Astrocyte (in vitro differentiated cells and primary cell): ENCODE results near the gene TFF2. TPM values are rescaled to one million over a fixed set of nuclear protein-coding genes. Genes with fewer than 3 reads are reported as not detected.

Experiments used
- DNase-seq: peaks from one replicate; pipeline ENCODE4 v3.0.0-alpha.2; 2010; ENCODE audit warnings: low read depth
- FAIRE-seq: peaks from 2 replicates; lab custom pipeline; 2011; peaks lifted over from hg19 to GRCh38; lab: Jason Lieb, UNC
- H2AFZ ChIP-seq: 2 replicates; pipeline ENCODE4 v1.6.0; 2012; ENCODE audit warnings: low read depth, low read length, inconsistent platforms
- H3K27ac ChIP-seq: 2 replicates; pipeline ENCODE4 v1.5.1; 2011; ENCODE audit warnings: low read depth, low read length, inconsistent platforms
- H3K27me3 ChIP-seq: 2 replicates; pipeline ENCODE4 v1.6.0; 2011; ENCODE audit warnings: low read length, inconsistent platforms; ENCODE audit not compliant: insufficient read depth
- H3K36me3 ChIP-seq: 2 replicates; pipeline ENCODE4 v1.5.1; 2011; ENCODE audit warnings: low read length, inconsistent platforms; ENCODE audit not compliant: insufficient read depth
- H3K4me1 ChIP-seq: 2 replicates; pipeline ENCODE4 v1.5.1; 2011; ENCODE audit warnings: low read length, inconsistent platforms; ENCODE audit not compliant: insufficient read depth
- H3K4me2 ChIP-seq: 2 replicates; pipeline ENCODE4 v1.6.0; 2012; ENCODE audit warnings: low read length, inconsistent platforms
- H3K4me3 ChIP-seq: 2 replicates; pipeline ENCODE4 v1.5.1; 2011; ENCODE audit warnings: low read depth, mild to moderate bottlenecking, low read length, inconsistent platforms; ENCODE audit not compliant: insufficient read depth
- H3K79me2 ChIP-seq: 2 replicates; pipeline ENCODE4 v1.6.0; 2012; ENCODE audit warnings: mild to moderate bottlenecking, low read length, inconsistent platforms; ENCODE audit not compliant: insufficient read depth
- H3K9ac ChIP-seq: 2 replicates; pipeline ENCODE4 v1.6.0; 2012; ENCODE audit warnings: mild to moderate bottlenecking, low read length, inconsistent platforms
- H3K9me3 ChIP-seq: 2 replicates; pipeline ENCODE4 v1.5.1; 2012; ENCODE audit warnings: low read depth, mild to moderate bottlenecking, low read length, inconsistent platforms; ENCODE audit not compliant: insufficient read depth
- H4K20me1 ChIP-seq: 2 replicates; pipeline ENCODE4 v1.6.0; 2012; ENCODE audit warnings: low read length, inconsistent platforms; ENCODE audit not compliant: insufficient read depth
- H3K27ac Mint-ChIP-seq: one replicate; pipeline ENCODE4 v1.8.0; 2021; ENCODE audit warnings: mild to moderate bottlenecking, mixed read lengths; ENCODE audit not compliant: unreplicated experiment
- H3K27me3 Mint-ChIP-seq: one replicate; pipeline ENCODE4 v1.8.0; 2021; ENCODE audit warnings: low read depth, mixed read lengths; ENCODE audit not compliant: unreplicated experiment
- H3K36me3 Mint-ChIP-seq: one replicate; pipeline ENCODE4 v1.8.0; 2021; ENCODE audit warnings: low read depth, mixed read lengths; ENCODE audit not compliant: unreplicated experiment
- H3K4me1 Mint-ChIP-seq: one replicate; pipeline ENCODE4 v1.8.0; 2021; ENCODE audit warnings: low read depth, mixed read lengths; ENCODE audit not compliant: unreplicated experiment
- H3K4me3 Mint-ChIP-seq: one replicate; pipeline ENCODE4 v1.8.0; 2021; ENCODE audit warnings: mild to moderate bottlenecking, moderate library complexity, mixed read lengths; ENCODE audit not compliant: unreplicated experiment
- H3K9me3 Mint-ChIP-seq: one replicate; pipeline ENCODE4 v1.8.0; 2021; ENCODE audit warnings: mild to moderate bottlenecking, mixed read lengths; ENCODE audit not compliant: unreplicated experiment
- CTCF ChIP-seq: IDR thresholded peaks from 2 replicates; pipeline ENCODE4 v1.5.1; 2011; ENCODE audit warnings: low read depth, mild to moderate bottlenecking, inconsistent platforms, low read length, moderate library complexity; ENCODE audit not compliant: insufficient read depth
- EZH2 ChIP-seq: IDR thresholded peaks from 2 replicates; pipeline ENCODE4 v1.6.1; 2012; ENCODE audit warnings: mild to moderate bottlenecking, low read length, inconsistent platforms; ENCODE audit not compliant: insufficient read depth
- total RNA-seq: library from RNA; stranded (reverse); gene quantifications from 2 replicates; pipeline ENCODE4 v1.2.1, GENCODE V29; 2021

Gene TFF2
- total RNA-seq, 1 donor from 2014 or later = not detected

DNA sequence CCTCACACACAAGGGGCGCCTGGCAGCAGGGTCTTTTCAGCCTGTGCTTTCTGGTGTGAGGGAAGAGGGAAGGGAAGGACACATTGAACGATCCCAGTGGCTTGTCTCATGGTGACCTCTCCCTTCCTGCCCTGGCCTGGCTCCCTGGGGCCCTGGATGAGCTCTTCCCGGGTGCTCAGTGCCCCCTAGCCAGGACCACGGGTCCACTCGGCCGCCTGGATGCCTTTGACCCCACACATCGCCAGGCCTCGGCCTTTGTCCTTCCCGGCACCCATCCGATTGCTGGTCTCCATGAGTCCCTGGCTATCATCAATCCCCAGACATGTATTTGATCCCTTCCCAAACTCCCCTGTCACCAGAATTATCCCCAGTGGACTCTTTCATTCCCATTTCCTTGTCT is 29.6 kb downstream of the TFF2 start:
- H3K27me3 ChIP-seq = no peaks in the 10 kb centered on the region
- no peaks in the 10 kb centered on the region for H3K36me3 ChIP-seq
- H3K9me3 Mint-ChIP-seq = peaks cover 2% of the 10 kb centered on the region
- H3K4me1 Mint-ChIP-seq = peaks cover 12% of the 10 kb centered on the region
- TF ChIP-seq CTCF = no peak
- TF ChIP-seq EZH2 = no peak
- H4K20me1 ChIP-seq = no peaks in the 10 kb centered on the region
- DNase-seq = no peak
- peaks cover 26% of the 10 kb centered on the region for H3K27me3 Mint-ChIP-seq
- no peaks in the 10 kb centered on the region for H3K36me3 Mint-ChIP-seq
- no peak overlapping the region for H3K27ac Mint-ChIP-seq
- H3K9ac ChIP-seq = no peak overlapping the region
- H3K27ac ChIP-seq = no peak overlapping the region
- H3K4me2 ChIP-seq = no peak overlapping the region
- no peak overlapping the region for H3K4me3 ChIP-seq
- no peaks in the 10 kb centered on the region for H3K9me3 ChIP-seq
- FAIRE-seq = no peak
- no peak overlapping the region for H3K4me3 Mint-ChIP-seq
- H3K4me1 ChIP-seq = no peaks in the 10 kb centered on the region
- H2AFZ ChIP-seq = no peak overlapping the region
- H3K79me2 ChIP-seq = no peaks in the 10 kb centered on the region

- DNase-seq (no peak), FAIRE-seq (no peak)
- no peak overlapping the region for H2AFZ ChIP-seq
- H3K9me3 Mint-ChIP-seq = peaks cover 2% of the 10 kb centered on the region
- H3K36me3 ChIP-seq = no peaks in the 10 kb centered on the region
- no peaks in the 10 kb centered on the region for H4K20me1 ChIP-seq
- no peaks in the 10 kb centered on the region for H3K36me3 Mint-ChIP-seq
- no peak overlapping the region for H3K27ac ChIP-seq
- no peaks in the 10 kb centered on the region for H3K27me3 ChIP-seq
- no peaks in the 10 kb centered on the region for H3K79me2 ChIP-seq
- TF ChIP-seq EZH2 (no peak), CTCF (no peak)
- H3K27me3 Mint-ChIP-seq = peaks cover 26% of the 10 kb centered on the region
- no peaks in the 10 kb centered on the region for H3K9me3 ChIP-seq
- no peak overlapping the region for H3K9ac ChIP-seq
- H3K4me3 Mint-ChIP-seq = no peak overlapping the region
- H3K4me2 ChIP-seq = no peak overlapping the region
- no peak overlapping the region for H3K27ac Mint-ChIP-seq
- no peak overlapping the region for H3K4me3 ChIP-seq
- no peaks in the 10 kb centered on the region for H3K4me1 ChIP-seq
- H3K4me1 Mint-ChIP-seq = peaks cover 12% of the 10 kb centered on the region
These were observed 30.0 kb downstream of the TFF2 start for GRCh38 chr21:42320791-42321190.

DNA sequence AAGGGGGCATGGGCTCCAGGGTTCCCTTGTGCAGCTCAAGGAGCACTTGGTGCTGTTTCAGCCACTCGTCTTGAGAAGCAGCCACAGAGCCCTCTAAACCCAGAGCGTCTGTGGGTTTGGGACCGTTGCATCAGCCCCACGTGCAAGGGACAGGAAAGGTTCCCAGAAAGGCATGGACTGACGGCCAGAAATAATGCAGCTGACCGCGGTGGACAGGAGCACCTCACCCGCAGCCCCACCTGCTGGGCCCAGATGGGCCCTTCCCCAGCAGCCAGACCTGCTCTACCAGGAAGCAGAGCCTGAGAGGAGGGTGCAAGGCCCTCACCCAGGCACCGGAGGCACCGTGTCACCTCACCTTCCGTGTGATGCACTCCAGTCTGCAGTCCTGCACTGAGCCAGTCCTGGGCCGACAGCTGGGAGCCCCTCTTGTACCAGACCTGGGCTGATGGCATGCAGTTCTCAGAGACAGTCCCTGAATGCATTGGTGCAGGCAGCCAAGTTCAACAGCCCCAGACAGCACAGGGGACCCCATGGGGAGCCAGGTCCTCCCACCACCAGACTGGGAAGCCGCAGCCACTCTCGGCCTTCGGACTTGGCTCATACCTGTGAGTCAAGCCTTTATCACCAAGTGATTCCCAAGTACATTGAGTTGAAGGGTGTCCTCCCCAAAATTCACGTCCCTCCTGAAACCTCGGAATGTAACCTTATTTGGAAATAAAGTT is 30.8 kb downstream of the TFF2 start:
- Mint-ChIP-seq H3K36me3 (no peaks in the 10 kb centered on the region), H3K4me1 (peaks cover 16% of the 10 kb centered on the region), H3K4me3 (no peak overlapping the region), H3K9me3 (peaks cover 2% of the 10 kb centered on the region), H3K27ac (no peak overlapping the region), H3K27me3 (peaks cover 32% of the 10 kb centered on the region)
- FAIRE-seq (no peak), DNase-seq (no peak)
- H3K36me3 ChIP-seq = no peaks in the 10 kb centered on the region
- TF ChIP-seq CTCF = no peak
- TF ChIP-seq EZH2 = no peak
- H3K27me3 ChIP-seq = no peaks in the 10 kb centered on the region
- H4K20me1 ChIP-seq = no peaks in the 10 kb centered on the region
- H3K9ac ChIP-seq = no peak overlapping the region
- no peaks in the 10 kb centered on the region for H3K79me2 ChIP-seq
- H3K4me1 ChIP-seq = peaks cover 3% of the 10 kb centered on the region
- no peak overlapping the region for H3K4me3 ChIP-seq
- no peaks in the 10 kb centered on the region for H3K9me3 ChIP-seq
- no peak overlapping the region for H3K27ac ChIP-seq
- H2AFZ ChIP-seq = no peak overlapping the region
- no peak overlapping the region for H3K4me2 ChIP-seq
